Measurements from ENCODE around the gene MPP7.

- TF ChIP-seq EP300 (IDR thresholded peaks at IDR 0.05; ENCODE audit: low read depth) (no peak), CTCF (IDR thresholded peaks at IDR 0.05) (peak in 1 of 5 experiments; percentile 6), POLR2A (IDR thresholded peaks at IDR 0.05) (no peak), POLR2AphosphoS5 (IDR thresholded peaks at IDR 0.05) (no peak)
Measured at GRCh38 chr10:28300027-28300426, 2.8 kb downstream of the MPP7 start.

All from transverse colon (tissue), 4 donors.